Fibroblast of lung (primary cell): ENCODE data around the gene AFF4. TPM values are rescaled to one million over a fixed set of nuclear protein-coding genes. Genes with fewer than 3 reads are reported as not detected.
"Not testable (repeated sequence)": the region's sequence is repeated elsewhere in the genome, so short reads cannot be mapped to it uniquely, and the experiment has no call there.

Experiments
- DNase-seq, 2 donors: peaks; one replicate each; pipeline versions ENCODE4 v3.0.0 to v3.0.0-alpha.2; 2010; ENCODE audit warnings: low read depth in 2 of 2
- H2AFZ ChIP-seq: 2 replicates; pipeline ENCODE4 v1.5.1; 2012; ENCODE audit warnings: low read length, control low read depth, inconsistent platforms
- H3K27ac ChIP-seq: 2 replicates; pipeline ENCODE4 v1.5.1; 2011; ENCODE audit warnings: low read length, control low read depth; ENCODE audit not compliant: insufficient read depth
- H3K27me3 ChIP-seq: 2 replicates; pipeline ENCODE4 v1.5.1; 2011; ENCODE audit warnings: mild to moderate bottlenecking, low read length; ENCODE audit not compliant: control insufficient read depth, insufficient read depth
- H3K36me3 ChIP-seq: 2 replicates; pipeline ENCODE4 v1.5.1; 2011; ENCODE audit warnings: low read length; ENCODE audit not compliant: control insufficient read depth, insufficient read depth
- H3K4me1 ChIP-seq: 2 replicates; pipeline ENCODE4 v1.5.1; 2011; ENCODE audit warnings: low read length; ENCODE audit not compliant: control insufficient read depth, insufficient read depth; ENCODE audit errors: extremely low read depth
- H3K4me2 ChIP-seq: 2 replicates; pipeline ENCODE4 v1.5.1; 2011; ENCODE audit warnings: low read length, control low read depth; ENCODE audit not compliant: insufficient read depth; ENCODE audit errors: extremely low read depth
- H3K4me3 ChIP-seq, 4 experiments: fragments of 200-600 bp in 1 of 4; sonication (generic) in 1 of 4; replicated peaks in 1 of 4; 2 replicates each; pipeline ENCODE4 v1.5.1; 2011 to 2016; ENCODE audit warnings: low read length in 4 of 4, low read depth in 3 of 4, mild to moderate bottlenecking in 3 of 4, control low read depth in 2 of 4, inconsistent platforms in 1 of 4, mixed read lengths in 1 of 4; ENCODE audit not compliant: insufficient read depth in 1 of 4; ENCODE audit errors: control extremely low read depth in 1 of 4
- H3K79me2 ChIP-seq: 2 replicates; pipeline ENCODE4 v1.5.1; 2012; ENCODE audit warnings: mild to moderate bottlenecking, low read length, inconsistent platforms; ENCODE audit not compliant: control insufficient read depth, insufficient read depth
- H3K9ac ChIP-seq: 2 replicates; pipeline ENCODE4 v1.5.1; 2011; ENCODE audit warnings: mild to moderate bottlenecking, low read length, control low read depth; ENCODE audit not compliant: insufficient read depth
- H3K9me3 ChIP-seq: 2 replicates; pipeline ENCODE4 v1.5.1; 2012; ENCODE audit warnings: low read depth, low read length; ENCODE audit not compliant: control insufficient read depth, insufficient read depth
- H4K20me1 ChIP-seq: 2 replicates; pipeline ENCODE4 v1.5.1; 2011; ENCODE audit warnings: low read length; ENCODE audit not compliant: control insufficient read depth, insufficient read depth; ENCODE audit errors: extremely low read depth
- CTCF ChIP-seq, 2 donors: IDR thresholded peaks in 1 of 2; conservative IDR thresholded peaks in 1 of 2; 1 replicate in 1 of 2; 2 replicates in 1 of 2; pipeline ENCODE4 v1.5.1; 2011 to 2012; ENCODE audit warnings: low read length in 2 of 2, control low read depth in 1 of 2, inconsistent platforms in 1 of 2, low read depth in 1 of 2, mild to moderate bottlenecking in 1 of 2
- EZH2 ChIP-seq: IDR thresholded peaks from 2 replicates; pipeline ENCODE4 v1.5.1; 2012; ENCODE audit warnings: low read length, control low read depth, mild to moderate bottlenecking; ENCODE audit errors: missing control alignments
- polyA plus RNA-seq, 2 donors: library from polyadenylated mRNA; depleted of rRNA in 1 of 2; stranded (reverse) in 1 of 2; unstranded in 1 of 2; fragments of >200 nt; gene quantifications; 2 replicates each; pipeline ENCODE4 v1.2.1, GENCODE V29; 2011 to 2012; ENCODE audit warnings: missing spikeins in 1 of 2
- total RNA-seq: library from RNA; depleted of rRNA; stranded (reverse); fragments of >200 nt; gene quantifications from 2 replicates; pipeline ENCODE4 v1.2.1, GENCODE V29; 2014

The AFF4 gene
- total and polyA plus RNA-seq, 2 donors (not counting 1 experiment from before 2014, with no cell fraction given) = 54.2 to 73.6 TPM

- Histone ChIP-seq H4K20me1 (peaks cover 3% of the 10 kb centered on the region), H3K4me1 (peaks cover 2% of the 10 kb centered on the region), H3K4me3 (peak overlapping the region; percentile 61 to 96 (median 78)), H3K27ac (peak overlapping the region; percentile 91), H3K9me3 (no peaks in the 10 kb centered on the region), H2AFZ (no peak overlapping the region), H3K9ac (peak overlapping the region; percentile 97), H3K4me2 (peak overlapping the region; percentile 55), H3K79me2 (peaks cover 61% of the 10 kb centered on the region), H3K36me3 (no peaks in the 10 kb centered on the region), H3K27me3 (no peaks in the 10 kb centered on the region)
- no peak for TF ChIP-seq CTCF (conservative IDR thresholded peaks at IDR 0.05 in 1 of 2, IDR thresholded peaks at IDR 0.05 in 1 of 2; ENCODE audit: low read depth in 1 of 2, low read length in 2 of 2)
- TF ChIP-seq EZH2 = no peak
- peak; percentile 73 to 75 for DNase-seq
Observed at GRCh38 chr5:132961887-132962286, 1.5 kb downstream of the AFF4 start.

- H3K4me3 ChIP-seq = peak overlapping the region; percentile 61 to 96 (median 78)
- peak overlapping the region; percentile 55 for H3K4me2 ChIP-seq
- peak in 1 of 2 donors; percentile 53 for DNase-seq
- not testable (repeated sequence) for H3K36me3 ChIP-seq, H3K9me3 ChIP-seq, H3K4me1 ChIP-seq, H2AFZ ChIP-seq, H3K9ac ChIP-seq, H3K27me3 ChIP-seq, H4K20me1 ChIP-seq
- peak overlapping the region; percentile 91 for H3K27ac ChIP-seq
- peaks cover 66% of the 10 kb centered on the region for H3K79me2 ChIP-seq
Observed at GRCh38 chr5:132961123-132961815, 2.2 kb downstream of the AFF4 start.

- not testable (repeated sequence) for H4K20me1 ChIP-seq, H3K36me3 ChIP-seq
Observed at GRCh38 chr5:132956166-132956799, 7.2 kb downstream of the AFF4 start.

GRCh38 chr5:132953710-132954109 is 9.7 kb downstream of the AFF4 start:
- H3K27ac ChIP-seq = no peak overlapping the region
- H3K9ac ChIP-seq = no peak overlapping the region
- no peaks in the 10 kb centered on the region for H3K4me1 ChIP-seq
- no peak for TF ChIP-seq EZH2
- no peak for TF ChIP-seq CTCF (conservative IDR thresholded peaks at IDR 0.05 in 1 of 2, IDR thresholded peaks at IDR 0.05 in 1 of 2; ENCODE audit: low read depth in 1 of 2, low read length in 2 of 2)
- peaks cover 3% of the 10 kb centered on the region for H3K36me3 ChIP-seq
- no peak overlapping the region for H3K4me3 ChIP-seq
- peaks cover 91% of the 10 kb centered on the region for H3K79me2 ChIP-seq
- no peak overlapping the region for H3K4me2 ChIP-seq
- peak in 1 of 2 donors; percentile 39 for DNase-seq
- no peaks in the 10 kb centered on the region for H3K9me3 ChIP-seq
- no peak overlapping the region for H2AFZ ChIP-seq
- H4K20me1 ChIP-seq = peaks cover 5% of the 10 kb centered on the region
- no peaks in the 10 kb centered on the region for H3K27me3 ChIP-seq

More at GRCh38 chr5:132956166-132956799, 7.2 kb downstream of the AFF4 start:
- H3K4me2 ChIP-seq, H3K9me3 ChIP-seq, H3K27ac ChIP-seq, H3K4me3 ChIP-seq, H2AFZ ChIP-seq, H3K4me1 ChIP-seq, H3K27me3 ChIP-seq, H3K9ac ChIP-seq, DNase-seq: not testable (repeated sequence)
- H3K79me2 ChIP-seq = peaks cover 89% of the 10 kb centered on the region
